PC-3 (cell line): ENCODE results near the gene RIPOR3.

ENCODE experiments used
- CTCF ChIP-seq: fragments of 300-600 bp; sonication (generic); conservative IDR thresholded peaks from 2 replicates; pipeline ENCODE4 v1.5.1; 2017; ENCODE audit warnings: antibody characterized with exemption, low read depth, mild to moderate bottlenecking, low read length
- EZH2 ChIP-seq: fragments of 300-600 bp; sonication (generic); IDR thresholded peaks from one replicate; pipeline ENCODE4 v1.6.1; 2017; ENCODE audit warnings: antibody characterized with exemption, mild to moderate bottlenecking, low read length; ENCODE audit not compliant: unreplicated experiment
- EZH2phosphoT487 ChIP-seq: fragments of 300-600 bp; sonication (generic); IDR thresholded peaks from 2 replicates; pipeline ENCODE4 v1.6.1; 2018; ENCODE audit warnings: mild to moderate bottlenecking, antibody characterized with exemption, low read length, borderline replicate concordance

GRCh38 chr20:50627747-50628146 lies 63.6 kb downstream of the RIPOR3 start:
- TF ChIP-seq CTCF (no peak), EZH2 (no peak), EZH2phosphoT487 (no peak)
